B cell (primary cell): Measurements from ENCODE around the gene ATP6V1G2. TPM values are rescaled to one million over a fixed set of nuclear protein-coding genes. Genes with fewer than 3 reads are reported as not detected.

ENCODE experiments used
- ATAC-seq: fragments of 200-7000 bp; cut with Tn5 transposase; one replicate; pipeline ENCODE4 v1.10.0; 2021; ENCODE audit warnings: low read depth, mild to moderate bottlenecking, moderate number of reproducible peaks, moderate library complexity
- CTCF ChIA-PET: fragments of 350-600 bp; sonication (Branson Sonifier 250); formaldehyde crosslinking; loops from one replicate; lab custom pipeline; 2021; ENCODE audit warnings: antibody characterized with exemption, inconsistent platforms; lab: Charles Lee
- POLR2A ChIA-PET: fragments of 350-600 bp; sonication (Branson Sonifier 250); formaldehyde crosslinking; loops from one replicate; lab custom pipeline; 2021; ENCODE audit warnings: antibody characterized with exemption; lab: Charles Lee
- DNase-seq: peaks from one replicate; pipeline ENCODE4 v3.0.0; 2013
- H2AFZ ChIP-seq: 2 replicates; pipeline ENCODE4 v1.6.1; 2012; ENCODE audit warnings: mild to moderate bottlenecking, low read depth, low read length; ENCODE audit not compliant: insufficient read depth, poor library complexity, severe bottlenecking
- H3K27ac ChIP-seq, 2 donors: 1 replicate in 1 of 2; 2 replicates in 1 of 2; pipeline ENCODE4 v1.5.1; 2012 to 2013; ENCODE audit warnings: low read length in 2 of 2, mild to moderate bottlenecking in 2 of 2, moderate library complexity in 1 of 2
- H3K27me3 ChIP-seq, 4 experiments: fragments of 200-600 bp in 1 of 4; sonication (generic) in 1 of 4; replicated peaks in 1 of 4; 1 replicate in 2 of 4; 2 replicates in 2 of 4; pipeline versions ENCODE4 v1.6.1 to v1.7.0; 2013 to 2016; ENCODE audit warnings: low read length in 3 of 4, mild to moderate bottlenecking in 2 of 4, mixed read lengths in 1 of 4, moderate library complexity in 1 of 4; ENCODE audit not compliant: insufficient read depth in 4 of 4, control insufficient read depth in 3 of 4; ENCODE audit errors: control extremely low read depth in 1 of 4
- H3K36me3 ChIP-seq, 2 experiments: replicated peaks in 1 of 2; 1 replicate in 1 of 2; 2 replicates in 1 of 2; pipeline versions ENCODE4 v1.6.1 to v1.7.1; 2013; ENCODE audit warnings: low read length in 1 of 2; ENCODE audit not compliant: insufficient read depth in 2 of 2, control insufficient read depth in 1 of 2; ENCODE audit errors: control extremely low read depth in 1 of 2, extremely low read depth in 1 of 2
- H3K4me1 ChIP-seq, 2 donors: fragments of 200-600 bp in 1 of 2; sonication (generic) in 1 of 2; 1 replicate in 1 of 2; 2 replicates in 1 of 2; pipeline versions ENCODE4 v1.5.1 to v1.6.1; 2013 to 2017; ENCODE audit warnings: low read length in 2 of 2; ENCODE audit not compliant: control insufficient read depth in 2 of 2, insufficient read depth in 2 of 2
- H3K4me2 ChIP-seq: replicated peaks from 2 replicates; pipeline ENCODE3; 2012; ENCODE audit warnings: mild to moderate bottlenecking, low read depth, low read length; ENCODE audit not compliant: poor library complexity, severe bottlenecking
- H3K4me3 ChIP-seq, 5 experiments: fragments of 200-600 bp in 1 of 5; sonication (generic) in 1 of 5; 1 replicate in 3 of 5; 2 replicates in 2 of 5; pipeline versions ENCODE4 v1.5.1 to v1.7.0; 2011 to 2016; ENCODE audit warnings: low read length in 4 of 5, mild to moderate bottlenecking in 4 of 5, low read depth in 2 of 5, control low read depth in 1 of 5, moderate library complexity in 1 of 5; ENCODE audit not compliant: insufficient read depth in 1 of 5; ENCODE audit errors: control extremely low read depth in 1 of 5, extremely low read depth in 1 of 5
- H3K79me2 ChIP-seq: fragments of 200-600 bp; sonication (generic); one replicate; pipeline ENCODE4 v1.6.0; 2016; ENCODE audit warnings: low read length; ENCODE audit not compliant: control insufficient read depth, insufficient read depth
- H3K9ac ChIP-seq: fragments of 200-600 bp; sonication (generic); 2 replicates; pipeline ENCODE4 v1.6.1; 2017; ENCODE audit warnings: mild to moderate bottlenecking, low read length, moderate library complexity
- H3K9me3 ChIP-seq, 3 donors: one replicate each; pipeline versions ENCODE4 v1.6.1 to v1.7.1; 2013; ENCODE audit warnings: low read length in 2 of 3; ENCODE audit not compliant: control insufficient read depth in 2 of 3, insufficient read depth in 1 of 3; ENCODE audit errors: control extremely low read depth in 1 of 3
- H4K20me1 ChIP-seq: 2 replicates; pipeline ENCODE4 v1.6.0; 2012; ENCODE audit warnings: mild to moderate bottlenecking, low read length; ENCODE audit not compliant: insufficient read depth, control insufficient read depth, poor library complexity, severe bottlenecking
- H3K27ac Mint-ChIP-seq: one replicate; pipeline ENCODE4 v1.8.0; 2021; ENCODE audit warnings: mixed read lengths
- H3K27me3 Mint-ChIP-seq: one replicate; pipeline ENCODE4 v1.8.0; 2021; ENCODE audit warnings: mixed read lengths
- H3K4me1 Mint-ChIP-seq: one replicate; pipeline ENCODE4 v1.8.0; 2021; ENCODE audit warnings: mixed read lengths
- H3K4me3 Mint-ChIP-seq: one replicate; pipeline ENCODE4 v1.8.0; 2021; ENCODE audit warnings: mixed read lengths
- H3K9me3 Mint-ChIP-seq: one replicate; pipeline ENCODE4 v1.8.0; 2022; ENCODE audit warnings: mixed read lengths; ENCODE audit not compliant: insufficient read depth
- CTCF ChIP-seq: fragments of 200-600 bp; IDR thresholded peaks from one replicate; pipeline ENCODE4 v1.8.0; 2022; ENCODE audit warnings: antibody characterized with exemption, mild to moderate bottlenecking
- EZH2 ChIP-seq: IDR thresholded peaks from 2 replicates; pipeline ENCODE4 v1.6.1; 2012; ENCODE audit warnings: borderline replicate concordance, low read depth, mild to moderate bottlenecking, moderate library complexity, low read length; ENCODE audit not compliant: insufficient read depth, poor library complexity, severe bottlenecking
- WGBS: methylation state at CpG from one replicate; pipeline ENCODE4 v1.1.5; 2013; ENCODE audit warnings: missing lambda C conversion rate; ENCODE audit not compliant: insufficient coverage; 5-methylcytosine and 5-hydroxymethylcytosine counted together
- intact Hi-C: fragments of 100-400 bp; cut with micrococcal nuclease; formaldehyde crosslinking; loops from one replicate; pipeline ENCODE4 v1.10.0; 2022
- polyA plus RNA-seq: library from polyadenylated mRNA; depleted of rRNA; stranded (reverse); fragments of >200 nt; gene quantifications from 2 replicates; pipeline ENCODE4 v1.2.3, GENCODE V29; 2012
- total RNA-seq, 2 donors: library from RNA; stranded (reverse); fragments of 120-200 nt in 1 of 2; gene quantifications; 1 replicate in 1 of 2; 2 replicates in 1 of 2; pipeline versions ENCODE4 v1.2.3 to v1.2.4, GENCODE V29; 2013 to 2022

ATP6V1G2 gene
- total and polyA plus RNA-seq, 2 donors (not counting 1 experiment from before 2014, with no cell fraction given): 3.3 to 4.5 TPM

- no peak overlapping the region for H3K4me3 ChIP-seq
- 94% methylated on average over 24 of the region's 24 CpGs for WGBS
- H3K27ac Mint-ChIP-seq: no peak overlapping the region
- intact Hi-C loops: no loop called here
- no peak overlapping the region for H3K9ac ChIP-seq
- no peaks in the 10 kb centered on the region for H3K9me3 Mint-ChIP-seq
- peaks cover 86% of the 10 kb centered on the region for H4K20me1 ChIP-seq
- POLR2A ChIA-PET: no interaction called here
- H3K9me3 ChIP-seq: no peaks in the 10 kb centered on the region
- no peaks in the 10 kb centered on the region for H3K27me3 ChIP-seq
- H3K4me2 ChIP-seq: no peak overlapping the region
- no peak for TF ChIP-seq CTCF
- no peak overlapping the region for H3K4me3 Mint-ChIP-seq
- CTCF ChIA-PET: no interaction called here
- H3K4me1 Mint-ChIP-seq: peaks cover 30% of the 10 kb centered on the region
- H3K27ac ChIP-seq: no peak overlapping the region
- DNase-seq (no peak), ATAC-seq (no peak)
- no peaks in the 10 kb centered on the region for H3K27me3 Mint-ChIP-seq
- H3K79me2 ChIP-seq: peaks cover 35% of the 10 kb centered on the region
- H3K36me3 ChIP-seq: peaks cover 4 to 96% of the 10 kb centered on the region in 2 experiments
- H3K4me1 ChIP-seq: peaks cover 10 to 14% of the 10 kb centered on the region in 2 donors
- no peak overlapping the region for H2AFZ ChIP-seq
Measured at GRCh38 chr6:31534521-31535040, 11.8 kb downstream of the ATP6V1G2 start.

GRCh38 chr6:31534011-31534410 is 12.4 kb downstream of the ATP6V1G2 start:
- no peak overlapping the region for H3K4me3 ChIP-seq
- no peak overlapping the region for H3K9ac ChIP-seq
- Mint-ChIP-seq H3K27ac (no peak overlapping the region), H3K27me3 (no peaks in the 10 kb centered on the region), H3K4me1 (peaks cover 25% of the 10 kb centered on the region), H3K9me3 (no peaks in the 10 kb centered on the region), H3K4me3 (no peak overlapping the region)
- ATAC-seq (no peak), DNase-seq (no peak)
- WGBS: 93% methylated on average over 6 of the region's 6 CpGs
- intact Hi-C loops: no loop called here
- ChIA-PET CTCF (no interaction called here), POLR2A (no interaction called here)
- H3K36me3 ChIP-seq: peaks cover 4 to 90% of the 10 kb centered on the region in 2 experiments
- no peak overlapping the region for H3K27ac ChIP-seq
- no peak overlapping the region for H2AFZ ChIP-seq
- peaks cover 5 to 8% of the 10 kb centered on the region in 2 donors for H3K4me1 ChIP-seq
- peaks cover 84% of the 10 kb centered on the region for H4K20me1 ChIP-seq
- H3K79me2 ChIP-seq: peaks cover 29% of the 10 kb centered on the region
- no peaks in the 10 kb centered on the region for H3K27me3 ChIP-seq
- no peak overlapping the region for H3K4me2 ChIP-seq
- no peak for TF ChIP-seq CTCF
- TF ChIP-seq EZH2: no peak
- H3K9me3 ChIP-seq: no peaks in the 10 kb centered on the region
